NCI-H2196 treated with DMSO at 0.1 percent for 48 hours (cell line): ENCODE measurements around the gene ABCA9.
"Not testable (repeated sequence)": the region's sequence is repeated elsewhere in the genome, so short reads cannot be mapped to it uniquely, and the experiment has no call there.

ENCODE experiments used
- DNase-seq: peaks from one replicate; lab custom pipeline; 2025; ENCODE audit not compliant: unreplicated experiment; lab: John Stamatoyannopoulos, UW

Gene ABCA9

GRCh38 chr17:69060822-69061221 lies at the start of gene ABCA9:
ABCA9 (minus strand) TSS chr17:69060927; CDS start chr17:69051126, 9,801 bp downstream.
- no peak for DNase-seq

GRCh38 chr17:69105907-69106730 lies 45.4 kb upstream of the ABCA9 start:
- DNase-seq: no peak

- DNase-seq: no peak
Measured at GRCh38 chr17:69103557-69104233, 43.0 kb upstream of the ABCA9 start.

GRCh38 chr17:69098625-69099024 lies 37.9 kb upstream of the ABCA9 start:
- no peak for DNase-seq

GRCh38 chr17:69096541-69096940 lies 35.8 kb upstream of the ABCA9 start:
- no peak for DNase-seq

- DNase-seq: no peak
Measured at GRCh38 chr17:69093995-69094394, 33.3 kb upstream of the ABCA9 start.

GRCh38 chr17:69093279-69093789 lies 32.6 kb upstream of the ABCA9 start:
- no peak for DNase-seq

GRCh38 chr17:69090365-69090764 lies 29.6 kb upstream of the ABCA9 start:
- DNase-seq: no peak

GRCh38 chr17:69088643-69089200 lies 28.0 kb upstream of the ABCA9 start:
- no peak for DNase-seq

GRCh38 chr17:69086641-69087040 lies 25.9 kb upstream of the ABCA9 start:
- DNase-seq: no peak

GRCh38 chr17:69084911-69085310 lies 24.2 kb upstream of the ABCA9 start:
- no peak for DNase-seq

- DNase-seq: no peak
Measured at GRCh38 chr17:69082696-69083095, 22.0 kb upstream of the ABCA9 start.

- no peak for DNase-seq
Measured at GRCh38 chr17:69078864-69079263, 18.1 kb upstream of the ABCA9 start.

GRCh38 chr17:69075823-69076222 lies 15.1 kb upstream of the ABCA9 start:
- no peak for DNase-seq

- DNase-seq: not testable (repeated sequence)
Measured at GRCh38 chr17:69073392-69073791, 12.7 kb upstream of the ABCA9 start.

GRCh38 chr17:69072803-69073256 lies 12.1 kb upstream of the ABCA9 start:
- DNase-seq: not testable (repeated sequence)

GRCh38 chr17:69071233-69071586 lies 10.5 kb upstream of the ABCA9 start:
- DNase-seq: not testable (repeated sequence)

GRCh38 chr17:69070378-69071232 lies 9.9 kb upstream of the ABCA9 start:
- DNase-seq: not testable (repeated sequence)

GRCh38 chr17:69069226-69069750 lies 8.6 kb upstream of the ABCA9 start:
- DNase-seq: no peak

- DNase-seq: no peak
Measured at GRCh38 chr17:69067274-69068047, 6.7 kb upstream of the ABCA9 start.
